ENCODE measurements around the gene TMEM62. TPM values are rescaled to one million over a fixed set of nuclear protein-coding genes. Genes with fewer than 3 reads are reported as not detected.

Gene TMEM62
- total and polyA plus RNA-seq, 10 of the 15 experiments (the other 5 are each of a cell fraction or from before 2014, with no cell fraction given): 7.0 to 26.8 (median 14.9) TPM

GRCh38 chr15:43093026-43093425 is 40.4 kb upstream of the TMEM62 start (continued):
- TF ChIP-seq CEBPZ (IDR thresholded peaks at IDR 0.05; ENCODE audit: low read depth, low read length) (no peak), PAX8 (IDR thresholded peaks at IDR 0.05) (no peak), RELB (IDR thresholded peaks at IDR 0.05; ENCODE audit: low read depth) (peak; percentile 53; the same call in 1 of the 2 replicates)

- ChIA-PET SMC1A (ENCODE audit: uncharacterized antibody, unreplicated experiment) (interaction anchor here (1.1 kb wide), 1 partner anchor 10 kb away, joined by 3 read pairs; no protein-coding TSS in a partner anchor), CTCF (interaction anchor here (1.1 to 1.3 kb wide), 2 partner anchors 9 to 10 kb away, joined by 3 to 5 read pairs; no protein-coding TSS in a partner anchor), POLR2A (no interaction called here), RAD21 (ENCODE audit: unreplicated experiment) (no interaction called here)
- Histone ChIP-seq H3K4me3 (no peak overlapping the region), H3K27me3 (replicated peaks in 1 of 2; ENCODE audit: control insufficient read depth in 2 of 2, insufficient read depth in 2 of 2, low read length in 1 of 2) (no peaks in the 10 kb centered on the region), H3K9ac (ENCODE audit: control insufficient read depth, insufficient read depth, low read length) (no peak overlapping the region), H2AFZ (ENCODE audit: control insufficient read depth, low read depth, low read length) (no peak overlapping the region), H3K4me2 (ENCODE audit: control insufficient read depth, insufficient read depth) (no peak overlapping the region), H4K20me1 (ENCODE audit: control insufficient read depth, insufficient read depth) (no peaks in the 10 kb centered on the region), H3K36me3 (ENCODE audit: control insufficient read depth in 2 of 2, insufficient read depth in 2 of 2, low read length in 1 of 2) (no peaks in the 10 kb centered on the region), H3K79me2 (ENCODE audit: control insufficient read depth, insufficient read depth, low read length) (peaks cover 11% of the 10 kb centered on the region), H3K27ac (ENCODE audit: control insufficient read depth, insufficient read depth) (no peak overlapping the region), H3K4me1 (ENCODE audit: control insufficient read depth, insufficient read depth, low read length) (peaks cover 6% of the 10 kb centered on the region; the same call in 1 of the 2 replicates), H3K9me3 (replicated peaks; ENCODE audit: control insufficient read depth, insufficient read depth, low read length) (no peaks in the 10 kb centered on the region)
- in situ Hi-C loops (cut with MboI) (no loop called here), intact Hi-C loops (cut with micrococcal nuclease; ENCODE audit: unreplicated experiment) (no loop called here)
- DNase-seq (ENCODE audit: low read depth, low spot score): no peak
- ATAC-seq: no peak
- BruUV-seq (replicated peaks): no TSS peak
- WGBS (ENCODE audit: insufficient coverage, insufficient replicate concordance, low lambda C conversion rate, missing lambda C conversion rate): 100% methylated on average over 1 of the region's 1 CpG
- no peak for FAIRE-seq
- TF ChIP-seq ATF2 (IDR thresholded peaks at IDR 0.05; ENCODE audit: low read length) (no peak), PAX5 (IDR thresholded peaks at IDR 0.05; ENCODE audit: borderline replicate concordance, low read depth, low read length) (no peak), MYB (IDR thresholded peaks at IDR 0.05; ENCODE audit: borderline replicate concordance, low read depth, low read length) (no peak), TCF7 (IDR thresholded peaks at IDR 0.05; ENCODE audit: borderline replicate concordance) (no peak)
- TF ChIP-seq, protein P1, sequence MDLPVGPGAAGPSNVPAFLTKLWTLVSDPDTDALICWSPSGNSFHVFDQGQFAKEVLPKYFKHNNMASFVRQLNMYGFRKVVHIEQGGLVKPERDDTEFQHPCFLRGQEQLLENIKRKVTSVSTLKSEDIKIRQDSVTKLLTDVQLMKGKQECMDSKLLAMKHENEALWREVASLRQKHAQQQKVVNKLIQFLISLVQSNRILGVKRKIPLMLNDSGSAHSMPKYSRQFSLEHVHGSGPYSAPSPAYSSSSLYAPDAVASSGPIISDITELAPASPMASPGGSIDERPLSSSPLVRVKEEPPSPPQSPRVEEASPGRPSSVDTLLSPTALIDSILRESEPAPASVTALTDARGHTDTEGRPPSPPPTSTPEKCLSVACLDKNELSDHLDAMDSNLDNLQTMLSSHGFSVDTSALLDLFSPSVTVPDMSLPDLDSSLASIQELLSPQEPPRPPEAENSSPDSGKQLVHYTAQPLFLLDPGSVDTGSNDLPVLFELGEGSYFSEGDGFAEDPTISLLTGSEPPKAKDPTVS (IDR thresholded peaks at IDR 0.05; ENCODE audit: low read depth, low read length): no peak
Measured at GRCh38 chr15:43094416-43095030, 38.9 kb upstream of the TMEM62 start.

All from GM12878 (cell line).